ENCODE results near the gene LCN10.

LCN10 gene

DNA sequence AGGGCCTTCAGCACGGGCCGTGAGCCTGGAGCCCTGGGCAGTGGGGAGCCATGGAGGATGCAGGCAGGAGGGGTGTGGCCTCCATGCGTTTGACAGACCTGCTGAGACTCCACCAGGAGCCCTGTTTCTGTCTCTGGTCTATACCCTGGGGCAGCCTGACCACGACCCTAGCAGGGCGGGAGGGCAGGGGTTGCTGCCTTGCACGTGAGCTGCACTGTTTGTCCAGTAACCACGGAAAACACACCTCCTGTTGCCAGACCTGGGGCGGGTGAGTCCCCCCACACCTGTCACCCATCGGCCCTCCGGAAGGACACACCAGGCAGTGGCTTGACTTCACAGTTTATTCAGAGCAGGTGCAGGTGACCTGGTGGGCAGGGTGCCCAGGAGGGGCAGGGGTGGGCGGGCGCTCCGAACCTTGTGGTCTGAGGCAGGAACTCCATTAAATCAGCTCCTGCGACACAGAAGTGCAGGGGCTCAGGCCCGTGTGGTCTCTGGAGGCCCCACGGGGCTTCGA is 11.4 kb upstream of the LCN10 start:
- no peak for DNase-seq

GRCh38 chr9:136753371-136754058 is 10.8 kb upstream of the LCN10 start:
- DNase-seq: no peak

DNA sequence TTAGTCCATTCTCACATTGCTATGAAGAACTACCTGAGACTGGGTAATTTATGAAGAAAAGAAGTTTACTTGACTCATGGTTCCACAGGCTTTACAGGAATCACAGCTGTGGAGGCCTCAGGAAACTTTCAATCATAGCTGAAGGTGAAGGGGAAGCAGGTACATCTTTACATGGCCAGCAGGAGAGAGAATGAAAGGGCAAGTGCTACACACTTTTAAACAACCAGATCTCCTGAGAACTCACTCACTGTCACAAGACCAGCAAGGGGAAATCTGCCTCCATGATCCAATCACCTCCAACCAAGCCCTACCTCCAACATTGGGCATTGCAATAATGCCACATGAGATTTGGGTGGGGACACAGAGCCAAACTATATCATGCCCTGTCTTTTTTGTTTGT is 9.1 kb upstream of the LCN10 start:
- no peak for DNase-seq

GRCh38 chr9:136751244-136751643 is 8.5 kb upstream of the LCN10 start:
- no peak for DNase-seq

- no peak for DNase-seq
These were observed 7.8 kb upstream of the LCN10 start for GRCh38 chr9:136750526-136750925.

DNA sequence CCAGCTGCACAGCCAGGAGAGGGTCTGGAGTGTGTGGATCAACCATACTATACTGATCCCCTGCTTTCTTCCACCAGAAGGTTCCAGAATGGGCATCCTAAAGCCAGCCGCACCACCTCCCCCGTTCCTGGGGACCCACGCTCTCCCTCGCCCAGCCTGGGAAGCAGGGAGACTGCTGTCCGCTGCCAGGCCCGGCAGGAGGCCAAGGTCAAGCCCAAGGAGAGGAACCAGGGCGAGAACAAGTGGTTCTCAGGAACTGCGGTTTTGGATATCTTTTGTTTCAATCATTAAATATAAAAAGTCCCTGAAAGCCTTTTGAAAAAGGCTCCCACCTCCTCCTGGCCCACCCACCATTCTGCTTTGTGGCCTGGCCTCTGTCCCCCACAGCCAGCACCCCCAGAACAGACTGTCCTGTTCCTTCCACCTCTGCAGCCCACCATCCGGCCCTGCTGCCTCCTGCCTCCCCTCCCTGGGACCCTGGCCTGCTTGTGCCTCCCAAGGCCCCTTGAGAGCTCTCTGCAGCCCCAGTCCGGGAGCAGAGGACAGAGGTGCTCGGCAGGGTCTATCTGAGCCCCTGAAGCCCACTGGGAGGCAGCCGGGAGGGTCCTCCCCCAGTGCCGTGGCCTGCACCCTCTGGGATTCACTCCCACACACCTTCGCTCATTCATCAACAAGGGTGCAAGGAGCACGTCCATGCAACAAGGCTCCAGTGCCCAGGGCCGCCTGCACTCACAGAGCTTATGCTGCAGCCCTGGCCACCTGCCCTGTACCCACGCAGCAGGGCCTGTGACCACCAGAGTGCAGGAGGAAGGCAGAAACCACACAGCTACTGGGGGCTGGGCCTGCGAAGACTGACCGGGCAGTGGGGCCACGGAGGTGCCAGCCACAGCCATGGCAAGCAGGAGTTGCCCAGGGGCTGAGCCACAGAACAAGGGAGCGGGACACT is 6.2 kb upstream of the LCN10 start:
- no peak for DNase-seq

DNA sequence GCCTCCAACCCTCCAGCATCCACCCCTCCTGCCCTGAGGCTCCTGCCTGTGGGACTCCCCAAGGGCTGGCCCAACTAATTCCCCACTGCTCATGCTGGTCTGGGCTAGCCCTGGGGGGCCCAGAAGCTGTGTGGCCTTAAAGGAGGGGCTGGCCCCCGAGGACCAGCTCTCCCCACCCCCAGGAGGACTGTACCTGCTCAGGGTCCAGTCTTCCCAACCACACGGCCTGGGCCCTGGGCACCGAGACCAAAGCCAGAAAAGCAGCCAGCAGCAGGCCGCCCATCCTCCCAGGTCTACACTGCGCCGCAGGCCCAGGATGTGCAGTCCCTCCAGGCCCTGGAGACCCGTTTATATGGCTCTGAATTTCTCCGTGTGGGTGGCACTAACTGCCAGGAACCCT is 5.5 kb upstream of the LCN10 start, which contains the start of gene LCN6:
Gene LCN6, minus strand, starts transcription at position 325 of the 400 bp plus-strand sequence. Its CDS starts 42 bp downstream, at position 283.
- no peak for DNase-seq

DNA sequence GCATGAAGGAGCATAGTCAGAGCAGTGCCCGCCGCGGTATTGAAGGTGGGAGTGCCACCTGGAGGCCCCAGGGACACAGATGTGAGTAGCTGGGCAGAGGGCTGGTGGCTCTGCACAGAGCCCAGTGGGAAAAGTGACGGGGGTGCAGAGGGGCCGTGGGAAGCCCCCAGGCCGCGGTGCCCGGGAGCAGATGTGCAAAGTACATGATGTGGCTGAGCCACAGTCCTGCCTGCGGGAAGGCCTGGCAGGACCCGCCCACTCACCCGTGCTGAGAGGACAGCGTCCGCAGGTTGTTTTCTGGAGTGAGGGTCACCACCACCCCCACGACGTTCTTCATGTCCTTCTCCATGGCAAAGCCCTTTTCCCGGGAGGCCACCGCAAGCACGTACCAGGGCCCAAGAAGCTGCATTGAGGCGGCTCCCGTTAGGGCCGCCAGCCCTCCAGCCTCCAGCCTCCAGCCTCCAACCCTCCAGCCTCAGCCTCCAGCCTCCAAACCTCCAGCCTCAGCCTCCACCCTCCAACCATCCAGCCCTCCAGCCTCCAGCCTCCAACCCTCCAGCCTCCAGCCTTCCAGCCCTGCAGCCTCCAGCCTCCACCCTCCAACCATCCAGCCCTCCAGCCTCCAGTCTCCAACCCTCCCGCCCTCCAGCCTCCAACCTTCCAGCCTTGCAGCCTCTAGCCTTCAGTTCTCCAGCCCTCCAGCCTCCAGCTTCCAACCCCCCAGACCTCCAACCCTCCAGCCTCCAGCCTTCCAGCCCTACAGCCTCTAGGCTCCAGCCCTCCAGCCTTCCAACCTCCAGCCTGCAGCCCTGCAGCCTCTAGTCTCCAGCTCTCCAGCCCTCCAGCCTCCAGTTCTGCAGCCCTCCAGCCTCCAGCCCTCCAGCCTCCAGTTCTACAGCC is 4.7 kb upstream of the LCN10 start:
- DNase-seq: no peak

GRCh38 chr9:136746621-136747020 is 3.9 kb upstream of the LCN10 start:
- no peak for DNase-seq

DNA sequence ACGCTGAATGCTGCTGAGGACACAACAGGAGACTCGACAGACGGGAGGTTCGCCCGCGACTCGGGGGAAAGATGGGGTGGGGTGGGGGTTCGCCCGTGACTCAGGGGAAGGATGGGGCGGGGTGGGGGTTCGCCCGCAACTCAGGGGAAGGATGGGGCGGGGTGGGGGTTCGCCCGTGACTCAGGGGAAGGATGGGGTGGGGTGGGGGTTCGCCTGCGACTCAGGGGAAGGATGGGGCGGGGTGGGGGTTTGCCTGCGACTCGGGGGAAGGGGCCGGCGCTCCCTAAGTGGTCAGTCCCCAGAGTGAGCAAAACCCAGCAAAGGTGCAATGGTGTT is 3.4 kb upstream of the LCN10 start:
- no peak for DNase-seq

GRCh38 chr9:136745389-136746154 is 2.8 kb upstream of the LCN10 start:
- no peak for DNase-seq

GRCh38 chr9:136744773-136745172 is 2.0 kb upstream of the LCN10 start:
- DNase-seq: no peak

GRCh38 chr9:136743639-136744211 is 985 bp upstream of the LCN10 start:
- no peak for DNase-seq

DNA sequence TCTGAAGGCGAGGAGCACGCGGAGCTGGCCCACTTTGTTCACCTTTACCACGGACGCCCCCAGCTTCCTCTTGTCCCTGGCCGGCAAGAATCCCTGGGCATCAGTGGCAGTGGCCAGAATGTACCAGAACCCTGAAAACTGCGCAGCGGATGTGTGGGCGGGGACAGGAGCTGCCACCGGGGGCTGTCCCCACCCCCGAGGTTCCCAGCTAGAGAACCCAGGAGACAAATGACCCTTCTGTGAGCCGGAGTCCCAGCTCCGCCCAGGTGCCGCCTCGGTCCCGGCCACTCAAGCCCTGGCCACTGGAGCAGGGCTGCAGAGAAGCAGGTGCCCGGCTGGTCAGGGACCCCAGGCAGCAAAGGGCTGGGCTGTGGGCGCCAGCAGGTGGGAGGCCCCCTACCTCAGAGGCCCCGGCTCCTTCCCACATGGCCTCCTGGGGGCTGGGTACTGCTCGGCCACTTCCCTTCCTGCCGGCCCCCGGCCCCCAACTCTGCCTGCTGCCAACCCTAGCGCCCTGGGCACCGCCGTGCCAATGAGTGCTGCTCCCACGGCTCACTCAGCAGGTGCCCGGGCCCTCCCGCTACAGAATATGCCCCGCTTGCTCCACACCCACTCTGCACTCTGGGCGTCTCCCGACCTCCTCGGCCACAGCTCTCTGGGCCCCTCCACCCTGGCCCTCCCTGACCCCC is 713 bp downstream of the LCN10 start:
- DNase-seq: no peak

DNA sequence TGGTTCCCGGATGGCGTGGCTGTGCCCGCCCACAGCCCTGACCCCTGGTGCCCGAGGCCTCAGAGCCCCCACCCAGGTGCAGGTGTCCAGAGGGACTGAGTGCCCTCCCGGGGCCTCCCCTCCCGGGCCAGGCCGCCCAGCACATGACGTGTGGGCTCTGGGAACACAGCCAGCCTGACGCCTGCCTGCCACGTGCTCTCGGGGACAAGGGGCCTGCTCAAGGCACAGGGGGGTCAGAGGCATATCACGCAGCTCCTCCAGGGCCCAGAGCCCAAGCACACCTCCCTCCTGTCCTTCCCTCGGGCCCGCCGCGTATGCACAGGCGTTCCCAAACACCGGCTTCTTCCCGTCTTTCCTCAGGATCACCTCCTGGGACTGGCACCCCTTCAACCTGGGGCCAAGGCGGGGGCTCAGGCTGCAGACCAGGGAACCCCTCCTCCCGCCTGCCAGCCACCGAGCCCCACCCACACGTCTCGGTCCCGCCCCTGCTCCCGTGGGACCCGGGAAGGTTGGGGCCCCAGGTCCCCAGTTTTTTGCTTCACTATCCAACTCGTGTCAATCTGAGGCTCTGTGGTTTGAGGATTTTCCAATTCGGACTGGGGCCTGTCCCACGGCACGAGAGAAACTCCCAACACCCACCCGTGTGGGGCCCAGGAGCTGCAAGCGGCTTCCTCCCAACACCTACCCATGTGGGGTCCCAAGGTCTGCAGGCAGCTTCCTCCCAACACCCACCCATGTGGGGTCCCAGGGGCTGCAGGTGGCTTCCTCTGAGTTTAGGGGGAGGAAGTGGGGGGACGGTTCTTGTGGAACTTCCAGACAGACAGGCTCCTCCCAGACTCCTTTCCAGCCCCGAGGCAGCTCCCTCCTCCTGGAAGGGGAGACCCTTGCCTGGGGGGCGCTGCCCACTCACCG is 1.5 kb downstream of the LCN10 start:
- DNase-seq: no peak

DNA sequence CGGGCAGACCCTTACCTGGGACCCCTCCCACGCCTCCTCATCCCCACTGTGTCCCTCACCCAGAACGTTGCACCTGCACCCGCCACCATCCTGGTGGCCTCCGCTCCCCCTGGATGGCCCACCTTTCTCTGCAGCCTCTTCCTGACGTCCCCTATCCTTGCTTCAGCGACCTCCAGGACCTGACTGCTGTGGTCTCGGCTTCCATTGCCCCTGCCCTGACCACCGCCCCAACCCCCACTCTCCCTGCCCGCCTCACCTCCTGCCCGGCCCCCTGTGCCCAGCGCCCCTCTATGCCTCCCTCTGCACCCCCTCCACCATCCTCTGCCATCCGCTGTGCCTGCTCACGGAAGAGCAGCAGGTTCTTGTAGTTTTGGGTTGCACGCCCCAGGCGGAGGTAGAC is 2.2 kb downstream of the LCN10 start:
- DNase-seq: no peak

GRCh38 chr9:136740069-136740468 is 2.7 kb downstream of the LCN10 start:
- no peak for DNase-seq

DNA sequence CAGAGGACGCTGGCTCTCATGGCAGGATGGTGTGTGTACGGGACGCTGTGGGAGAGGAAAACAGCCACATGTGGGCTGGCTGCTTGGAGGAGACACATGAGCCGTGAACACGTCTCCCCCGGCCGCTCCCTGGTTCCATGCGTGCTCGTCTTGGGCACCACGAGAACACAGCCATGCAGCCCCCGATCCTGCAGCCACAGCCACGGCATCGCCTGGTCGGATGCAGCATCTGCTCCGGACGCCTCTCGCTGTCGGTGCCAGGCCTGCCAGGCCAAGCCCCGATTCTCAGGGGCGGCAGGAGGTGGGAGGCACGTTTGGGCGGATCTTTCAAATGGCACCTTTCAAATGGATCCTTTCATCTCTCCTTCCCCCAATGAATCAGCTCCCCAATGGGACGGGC is 3.2 kb downstream of the LCN10 start:
- no peak for DNase-seq

DNA sequence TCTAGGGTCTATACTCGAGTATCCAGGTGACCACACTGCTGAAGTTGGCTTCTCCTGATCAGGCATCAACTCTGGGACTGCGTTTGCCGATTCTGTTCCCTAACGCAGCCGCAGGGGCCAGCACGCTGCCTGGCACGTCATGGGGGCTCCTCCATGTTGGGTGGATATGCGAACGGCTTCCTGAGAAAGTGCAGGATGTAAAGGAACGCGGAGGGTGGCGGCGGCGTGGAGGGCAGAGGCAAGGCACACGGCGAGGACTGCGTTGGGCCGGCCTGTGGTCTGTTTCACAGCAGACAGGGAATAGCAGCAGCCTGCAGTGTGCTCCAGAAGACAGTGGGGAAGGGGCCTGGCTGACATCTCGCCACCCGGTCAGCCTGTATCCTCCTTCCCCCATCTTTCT is 3.8 kb downstream of the LCN10 start:
- no peak for DNase-seq

All from stimulated activated CD4-positive, alpha-beta T cell treated with anti-CD3 and anti-CD28 coated beads, Interleukin-12 subunit alpha, Interleukin-12 subunit beta, amount 100 ng/mL, for 4 hours (primary cell).